GM12873 (cell line): ENCODE results near the gene GLI3.

ENCODE experiments used
- CTCF ChIP-seq: IDR thresholded peaks from 2 replicates; pipeline ENCODE4 v1.5.1; 2012; ENCODE audit warnings: low read depth, mild to moderate bottlenecking, moderate library complexity, low read length, control low read depth; ENCODE audit not compliant: insufficient read depth; ENCODE audit errors: missing control alignments

GLI3 gene

DNA sequence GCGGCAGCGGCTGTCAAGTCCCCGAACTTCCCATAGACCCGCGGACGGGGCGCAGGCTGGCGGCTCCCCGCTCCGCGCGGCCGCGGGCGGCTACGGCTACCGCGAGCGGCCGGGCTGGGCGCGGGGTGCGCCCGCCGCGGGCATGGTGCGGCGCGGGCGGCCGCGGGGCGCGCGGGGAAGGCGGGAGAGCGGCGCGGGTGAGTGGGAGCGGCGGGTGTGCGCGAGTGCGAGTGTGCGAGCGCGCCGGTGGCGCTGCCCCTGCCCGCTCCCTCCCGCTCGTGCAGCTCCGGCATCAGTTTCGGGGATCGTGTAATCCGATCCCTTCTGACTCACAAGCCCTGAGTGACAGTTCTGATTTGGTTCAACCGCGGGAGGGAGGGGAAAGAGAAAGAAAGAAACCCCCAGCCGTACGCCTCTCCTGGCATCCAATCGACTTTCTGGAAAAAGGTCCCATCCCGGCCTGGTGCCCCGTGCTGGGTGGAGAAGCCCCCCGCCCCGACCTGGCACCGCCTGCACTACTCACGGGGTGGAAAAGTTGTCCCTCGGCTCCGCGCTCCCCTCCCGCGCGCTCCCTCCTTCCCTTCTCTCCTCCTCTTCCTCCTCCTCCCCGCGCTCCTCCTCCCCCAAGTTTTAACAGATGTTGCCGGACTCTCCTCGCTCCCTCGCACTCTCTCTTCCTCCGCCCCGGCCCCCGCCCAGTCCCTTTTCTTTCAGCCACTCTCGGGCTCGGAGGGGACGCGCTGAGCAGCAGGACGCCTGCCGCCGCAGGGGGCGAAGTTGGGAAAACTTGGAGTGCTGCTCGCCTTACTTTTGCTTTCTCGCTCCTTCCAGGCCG, at the start of gene GLI3:
TSS of gene GLI3 (minus strand) at position 234 of the 835 bp plus-strand sequence. CDS start 13,956 bp downstream, outside the sequence.
- no peak for TF ChIP-seq CTCF

GRCh38 chr7:42285383-42285824, 48.4 kb upstream of the GLI3 start:
- TF ChIP-seq CTCF: no peak

DNA sequence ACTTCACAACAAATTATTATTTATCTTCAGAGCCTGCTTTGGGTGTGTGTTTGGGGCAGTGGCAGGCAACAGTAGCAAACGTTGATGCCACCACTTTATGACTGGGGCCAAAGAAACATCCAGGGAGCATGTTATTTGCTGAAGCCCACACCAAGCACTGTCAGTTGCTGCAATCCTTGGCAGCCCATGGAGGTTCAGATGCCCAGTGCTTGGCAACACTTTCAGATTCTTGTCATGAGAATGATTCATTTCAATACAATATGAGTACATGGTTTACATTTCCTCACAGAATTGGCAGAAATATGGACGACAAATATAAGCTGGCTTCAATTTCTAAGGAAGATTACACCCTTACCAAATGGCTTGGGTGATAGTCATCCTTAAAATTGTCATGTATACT, 46.5 kb upstream of the GLI3 start:
- no peak for TF ChIP-seq CTCF

GRCh38 chr7:42278344-42278743, 41.3 kb upstream of the GLI3 start:
- TF ChIP-seq CTCF: no peak

GRCh38 chr7:42274053-42274452, 37.0 kb upstream of the GLI3 start:
- TF ChIP-seq CTCF: no peak

GRCh38 chr7:42272793-42273665, 36.0 kb upstream of the GLI3 start:
- TF ChIP-seq CTCF: no peak

DNA sequence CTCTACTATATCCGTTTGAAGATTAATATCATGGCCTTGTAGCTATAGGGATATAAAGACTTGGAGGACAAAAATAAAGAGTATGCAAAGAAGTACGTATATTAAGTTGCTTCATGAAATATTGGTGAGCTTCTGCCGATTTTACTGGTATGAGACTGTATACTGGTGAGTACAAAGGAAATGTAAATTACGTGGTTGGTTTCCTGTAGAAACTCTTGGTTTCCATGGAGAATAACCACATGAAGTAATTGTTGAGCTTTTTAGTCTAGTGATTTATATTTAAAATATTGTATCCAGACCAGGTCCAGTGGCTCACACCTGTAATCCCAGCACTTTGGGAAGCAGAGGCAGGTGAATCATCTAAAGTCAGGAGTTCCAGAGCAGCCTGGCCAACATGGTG, 32.2 kb upstream of the GLI3 start:
- TF ChIP-seq CTCF: no peak
